ENCODE measurements around the gene RSPH4A.
"Not testable (repeated sequence)": the region's sequence is repeated elsewhere in the genome, so short reads cannot be mapped to it uniquely, and the experiment has no call there.

Gene RSPH4A

GRCh38 chr6:116615937-116616736 lies at the start of gene RSPH4A:
Gene RSPH4A, plus strand, starts transcription at chr6:116616479. Its CDS starts 145 bp downstream, at chr6:116616624.
- peak; percentile 85 for DNase-seq (ENCODE audit: low read depth, low spot score)

GRCh38 chr6:116568111-116568510 lies 48.2 kb upstream of the RSPH4A start:
- no peak for DNase-seq (ENCODE audit: low read depth, low spot score)

GRCh38 chr6:116568821-116569755 lies 47.2 kb upstream of the RSPH4A start:
- no peak for DNase-seq (ENCODE audit: low read depth, low spot score)

GRCh38 chr6:116570856-116571682 lies 45.2 kb upstream of the RSPH4A start, which contains the start of gene RWDD1:
Gene RWDD1, plus strand, starts transcription at chr6:116571504. Its CDS starts 79 bp downstream, at chr6:116571583.
- DNase-seq (ENCODE audit: low read depth, low spot score): peak; percentile 98

GRCh38 chr6:116571683-116572000 lies 44.6 kb upstream of the RSPH4A start:
- DNase-seq (ENCODE audit: low read depth, low spot score): no peak

GRCh38 chr6:116572162-116572561 lies 44.1 kb upstream of the RSPH4A start:
- no peak for DNase-seq (ENCODE audit: low read depth, low spot score)

GRCh38 chr6:116575227-116575626 lies 41.1 kb upstream of the RSPH4A start:
- DNase-seq (ENCODE audit: low read depth, low spot score): no peak

- no peak for DNase-seq (ENCODE audit: low read depth, low spot score)
Observed at GRCh38 chr6:116577486-116577885, 38.8 kb upstream of the RSPH4A start.

GRCh38 chr6:116578335-116578734 lies 37.9 kb upstream of the RSPH4A start:
- DNase-seq (ENCODE audit: low read depth, low spot score): no peak

GRCh38 chr6:116579143-116579542 lies 37.1 kb upstream of the RSPH4A start:
- DNase-seq (ENCODE audit: low read depth, low spot score): no peak

- DNase-seq (ENCODE audit: low read depth, low spot score): no peak
Observed at GRCh38 chr6:116580198-116580597, 36.1 kb upstream of the RSPH4A start.

GRCh38 chr6:116586276-116586675 lies 30.0 kb upstream of the RSPH4A start:
- DNase-seq (ENCODE audit: low read depth, low spot score): no peak

- no peak for DNase-seq (ENCODE audit: low read depth, low spot score)
Observed at GRCh38 chr6:116586738-116587137, 29.5 kb upstream of the RSPH4A start.

- DNase-seq (ENCODE audit: low read depth, low spot score): no peak
Observed at GRCh38 chr6:116595247-116595646, 21.0 kb upstream of the RSPH4A start.

GRCh38 chr6:116596815-116597214 lies 19.5 kb upstream of the RSPH4A start:
- DNase-seq (ENCODE audit: low read depth, low spot score): no peak

GRCh38 chr6:116603916-116604315 lies 12.4 kb upstream of the RSPH4A start:
- not testable (repeated sequence) for DNase-seq (ENCODE audit: low read depth, low spot score)

- not testable (repeated sequence) for DNase-seq (ENCODE audit: low read depth, low spot score)
Observed at GRCh38 chr6:116604868-116605267, 11.4 kb upstream of the RSPH4A start.

- DNase-seq (ENCODE audit: low read depth, low spot score): no peak
Observed at GRCh38 chr6:116605935-116606334, 10.3 kb upstream of the RSPH4A start.

GRCh38 chr6:116611056-116611455 lies 5.2 kb upstream of the RSPH4A start:
- no peak for DNase-seq (ENCODE audit: low read depth, low spot score)

GRCh38 chr6:116616737-116617053 lies 416 bp downstream of the RSPH4A start:
- DNase-seq (ENCODE audit: low read depth, low spot score): no peak

GRCh38 chr6:116624036-116624805 lies 7.9 kb downstream of the RSPH4A start:
- DNase-seq (ENCODE audit: low read depth, low spot score): no peak

Data from brain pericyte (primary cell).